PC-3 (cell line): Measurements from ENCODE around the gene C1QTNF4. TPM values are rescaled to one million over a fixed set of nuclear protein-coding genes. Genes with fewer than 3 reads are reported as not detected.
A peak's percentile ranks its signal among the peaks of the same experiment; 100 is the strongest.
"Not testable (repeated sequence)": the region's sequence is repeated elsewhere in the genome, so short reads cannot be mapped to it uniquely, and the experiment has no call there.

Experiments used
- ATAC-seq: fragments of 200-7000 bp; cut with Tn5 transposase; 2 replicates; pipeline ENCODE4 v1.9.1; 2020; ENCODE audit warnings: mild to moderate bottlenecking, moderate library complexity
- BruUV-seq: library from RNA; stranded (reverse); fragments of 400-500 nt; replicated peaks from 2 replicates; lab custom pipeline; 2021; lab: Mats Ljungman, UMichigan
- CTCF ChIA-PET: fragments of 300-600 bp; sonication (Branson Sonifier 250); formaldehyde crosslinking; loops from one replicate; lab custom pipeline; 2022; ENCODE audit warnings: antibody characterized with exemption; lab: Charles Lee
- POLR2A ChIA-PET: fragments of 300-600 bp; sonication (Branson Sonifier 250); formaldehyde crosslinking; loops from one replicate; lab custom pipeline; 2022; ENCODE audit warnings: antibody characterized with exemption; ENCODE audit not compliant: unreplicated experiment; lab: Charles Lee
- DNase-seq: peaks from one replicate; pipeline ENCODE4 v3.0.0-alpha.2; 2015
- H2AFZ ChIP-seq: fragments of 300-600 bp; sonication (generic); 2 replicates; pipeline ENCODE4 v1.6.0; 2016; ENCODE audit warnings: antibody characterized with exemption, low read length
- H3F3A ChIP-seq: fragments of 300-600 bp; sonication (generic); one replicate; pipeline ENCODE4 v1.6.0; 2017; ENCODE audit warnings: antibody characterized with exemption, low read length, control low read depth, mild to moderate bottlenecking; ENCODE audit not compliant: unreplicated experiment
- H3K27ac ChIP-seq: fragments of 300-600 bp; sonication (generic); 2 replicates; pipeline ENCODE4 v1.5.1; 2016; ENCODE audit warnings: mild to moderate bottlenecking, low read length
- H3K27me3 ChIP-seq: fragments of 300-600 bp; sonication (generic); 2 replicates; pipeline ENCODE4 v1.6.1; 2016; ENCODE audit warnings: low read length, mixed read lengths
- H3K36me3 ChIP-seq: fragments of 300-600 bp; sonication (generic); 2 replicates; pipeline ENCODE4 v1.6.1; 2016; ENCODE audit warnings: low read depth, mixed run types, low read length, mixed read lengths
- H3K4me1 ChIP-seq: fragments of 300-600 bp; sonication (generic); 2 replicates; pipeline ENCODE4 v1.5.1; 2016; ENCODE audit warnings: low read length; ENCODE audit not compliant: insufficient read depth
- H3K4me2 ChIP-seq: fragments of 300-600 bp; sonication (generic); 2 replicates; pipeline ENCODE4 v1.6.0; 2016; ENCODE audit warnings: low read length
- H3K4me3 ChIP-seq: fragments of 300-600 bp; sonication (generic); 2 replicates; pipeline ENCODE4 v1.5.1; 2016; ENCODE audit warnings: mild to moderate bottlenecking, low read length, mixed read lengths
- H3K79me2 ChIP-seq: fragments of 300-600 bp; sonication (generic); 2 replicates; pipeline ENCODE4 v1.6.1; 2017; ENCODE audit warnings: low read length, mixed read lengths
- H3K9ac ChIP-seq: fragments of 300-600 bp; sonication (generic); 2 replicates; pipeline ENCODE4 v1.6.0; 2016; ENCODE audit warnings: mild to moderate bottlenecking, low read length
- H3K9me2 ChIP-seq: fragments of 300-600 bp; sonication (generic); replicated peaks from 2 replicates; pipeline ENCODE4 v1.6.1; 2016; ENCODE audit warnings: mixed run types, low read length, mixed read lengths
- H3K9me3 ChIP-seq: fragments of 300-600 bp; sonication (generic); 2 replicates; pipeline ENCODE4 v1.6.1; 2016; ENCODE audit warnings: low read length, mixed read lengths
- H4K20me1 ChIP-seq: fragments of 300-600 bp; sonication (generic); 2 replicates; pipeline ENCODE4 v1.6.1; 2016; ENCODE audit warnings: low read length, mixed read lengths
- CTCF ChIP-seq: fragments of 300-600 bp; sonication (generic); conservative IDR thresholded peaks from 2 replicates; pipeline ENCODE4 v1.5.1; 2017; ENCODE audit warnings: antibody characterized with exemption, low read depth, mild to moderate bottlenecking, low read length
- EZH2 ChIP-seq: fragments of 300-600 bp; sonication (generic); IDR thresholded peaks from one replicate; pipeline ENCODE4 v1.6.1; 2017; ENCODE audit warnings: antibody characterized with exemption, mild to moderate bottlenecking, low read length; ENCODE audit not compliant: unreplicated experiment
- EZH2phosphoT487 ChIP-seq: fragments of 300-600 bp; sonication (generic); IDR thresholded peaks from 2 replicates; pipeline ENCODE4 v1.6.1; 2018; ENCODE audit warnings: mild to moderate bottlenecking, antibody characterized with exemption, low read length, borderline replicate concordance
- intact Hi-C: fragments of 100-400 bp; cut with micrococcal nuclease; formaldehyde crosslinking; loops from 2 replicates; pipeline ENCODE4 v1.9.0; 2023
- total RNA-seq: library from RNA; depleted of rRNA; stranded (reverse); fragments of >200 nt; gene quantifications from 2 replicates; pipeline ENCODE4 v1.2.3, GENCODE V29; 2014

Gene C1QTNF4
- total RNA-seq, 1 experiment from 2014 or later: not detected

DNA sequence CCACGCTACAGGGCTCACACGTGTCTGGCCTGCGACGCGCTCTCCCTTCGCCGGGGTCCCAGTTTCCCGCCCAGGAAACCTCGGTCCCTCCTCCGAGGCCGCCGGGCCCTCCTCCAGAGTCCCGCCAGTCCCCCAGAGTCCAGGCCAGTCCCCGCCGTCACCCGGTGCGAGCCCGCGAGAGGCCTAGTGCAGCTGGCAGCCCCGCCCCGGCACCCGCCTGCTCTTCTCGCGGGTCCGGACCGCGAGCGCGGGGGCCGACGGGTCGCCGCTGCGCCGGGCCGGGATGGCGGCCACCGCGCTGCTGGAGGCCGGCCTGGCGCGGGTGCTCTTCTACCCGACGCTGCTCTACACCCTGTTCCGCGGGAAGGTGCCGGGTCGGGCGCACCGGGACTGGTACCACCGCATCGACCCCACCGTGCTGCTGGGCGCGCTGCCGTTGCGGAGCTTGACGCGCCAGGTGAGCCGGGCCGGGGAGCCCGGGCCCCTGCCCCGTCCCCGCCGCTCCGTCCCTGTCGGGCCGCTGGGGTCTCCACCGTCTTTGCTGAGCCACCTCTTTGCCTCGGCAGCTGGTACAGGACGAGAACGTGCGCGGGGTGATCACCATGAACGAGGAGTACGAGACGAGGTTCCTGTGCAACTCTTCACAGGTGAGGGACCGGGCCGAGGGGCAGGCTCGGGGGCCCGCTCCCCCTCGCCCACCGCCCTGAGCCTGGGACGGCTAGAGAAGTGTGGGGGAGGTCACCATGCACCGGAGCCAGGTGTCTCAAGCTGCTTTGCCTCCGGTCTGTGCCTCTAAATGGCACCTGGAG lies 28.7 kb downstream of the C1QTNF4 start, which contains the start of gene PTPMT1:
PTPMT1 (plus strand) TSS at position 260 of the 809 bp plus-strand sequence; CDS start at position 284, 24 bp downstream.
- Histone ChIP-seq H3K4me2 (peak within 1 kb of the TSS; percentile 94), H3K9me3 (no peaks in the 10 kb centered on the region), H3F3A (no peaks in the 10 kb centered on the region), H3K9ac (peak within 1 kb of the TSS; percentile 98), H3K79me2 (peaks cover 57% of the 10 kb centered on the region), H3K36me3 (peaks cover 3% of the 10 kb centered on the region; the same call in 1 of the 2 replicates), H3K4me1 (peaks cover 11% of the 10 kb centered on the region), H4K20me1 (no peaks in the 10 kb centered on the region), H3K27me3 (no peaks in the 10 kb centered on the region), H3K4me3 (peak within 1 kb of the TSS; percentile 97), H2AFZ (peak within 1 kb of the TSS; percentile 94), H3K9me2 (no peaks in the 10 kb centered on the region), H3K27ac (peak within 1 kb of the TSS; percentile 48)
- POLR2A ChIA-PET: no interaction called here
- intact Hi-C loops: no loop called here
- DNase-seq (peak; percentile 72), ATAC-seq (peak; percentile 91)
- TF ChIP-seq EZH2 (no peak), CTCF (no peak), EZH2phosphoT487 (no peak)
- CTCF ChIA-PET: no interaction called here
- BruUV-seq: no TSS peak

DNA sequence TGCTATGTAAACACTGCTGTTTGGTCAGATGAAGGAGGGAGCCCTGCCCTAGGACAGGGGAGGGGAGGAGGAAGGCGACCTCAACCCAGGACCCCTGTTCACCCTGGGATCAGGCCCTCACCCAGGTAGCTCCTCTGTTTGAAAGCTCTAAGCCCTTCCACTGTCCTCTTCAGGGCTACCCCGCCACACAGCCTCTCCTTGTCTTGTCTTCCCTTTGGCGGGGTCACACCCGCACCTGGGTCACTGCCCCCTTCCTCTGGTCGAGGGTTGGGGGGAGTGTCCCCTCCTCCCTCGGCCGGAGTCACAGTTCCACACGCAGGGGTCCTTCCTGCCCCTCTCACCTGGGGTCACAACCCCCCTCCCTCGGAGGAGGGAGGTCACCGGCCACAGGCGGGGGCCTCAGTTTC lies 29.3 kb downstream of the C1QTNF4 start:
- Histone ChIP-seq H3K4me1 (peaks cover 11% of the 10 kb centered on the region), H3K9me3 (no peaks in the 10 kb centered on the region), H3K79me2 (peaks cover 51% of the 10 kb centered on the region), H3K9ac (peak overlapping the region; percentile 98), H3K27me3 (no peaks in the 10 kb centered on the region), H3K4me2 (peak overlapping the region; percentile 94), H3F3A (no peaks in the 10 kb centered on the region), H2AFZ (peak overlapping the region; percentile 94), H3K27ac (peak overlapping the region; percentile 48), H3K9me2 (no peaks in the 10 kb centered on the region), H3K36me3 (no peaks in the 10 kb centered on the region; the same call in 1 of the 2 replicates), H3K4me3 (peak overlapping the region; percentile 97), H4K20me1 (no peaks in the 10 kb centered on the region)
- TF ChIP-seq EZH2: no peak
- no peak for TF ChIP-seq CTCF
- no peak for TF ChIP-seq EZH2phosphoT487
- no peak for DNase-seq
- BruUV-seq: TSS peak; percentile 74
- no peak; the same call in none of the 2 replicates for ATAC-seq
- intact Hi-C loops: no loop called here
- ChIA-PET CTCF (no interaction called here), POLR2A (interaction anchor here (0.5 kb wide), 1 partner anchor 40 kb away, joined by 5 read pairs; no protein-coding TSS in a partner anchor)

DNA sequence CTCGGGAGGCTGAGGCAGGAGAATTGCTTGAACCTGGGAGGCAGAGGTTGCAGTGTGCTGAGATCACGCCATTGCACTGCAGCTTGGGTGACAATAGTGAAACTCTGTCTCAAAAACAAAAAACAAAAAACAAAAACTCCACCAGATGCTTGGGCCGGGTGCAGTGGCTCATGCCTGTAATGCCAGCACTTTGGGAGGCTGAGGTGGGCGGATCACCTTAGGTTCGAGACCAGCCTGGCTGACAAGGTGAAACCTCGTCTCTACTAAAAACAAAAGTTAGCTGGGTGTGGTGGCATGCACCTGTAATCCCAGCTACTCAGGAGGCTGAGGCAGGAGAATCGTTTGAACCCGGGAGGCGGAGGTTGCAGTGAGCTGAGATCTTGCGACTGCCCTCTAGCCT lies 29.8 kb downstream of the C1QTNF4 start:
- H3K27me3 ChIP-seq, H3K9me3 ChIP-seq, H3K4me3 ChIP-seq, H3K9me2 ChIP-seq, H3K27ac ChIP-seq, H4K20me1 ChIP-seq, intact Hi-C loops, H2AFZ ChIP-seq, CTCF ChIA-PET, H3F3A ChIP-seq, H3K9ac ChIP-seq, H3K36me3 ChIP-seq, BruUV-seq, ATAC-seq, DNase-seq: not testable (repeated sequence)
- Histone ChIP-seq H3K4me1 (peaks cover 11% of the 10 kb centered on the region), H3K4me2 (peak overlapping the region; percentile 94; the same call in 1 of the 2 replicates), H3K79me2 (peaks cover 45% of the 10 kb centered on the region)
- POLR2A ChIA-PET: interaction anchor here (0.5 kb wide), 1 partner anchor 40 kb away, joined by 5 read pairs; no protein-coding TSS in a partner anchor

DNA sequence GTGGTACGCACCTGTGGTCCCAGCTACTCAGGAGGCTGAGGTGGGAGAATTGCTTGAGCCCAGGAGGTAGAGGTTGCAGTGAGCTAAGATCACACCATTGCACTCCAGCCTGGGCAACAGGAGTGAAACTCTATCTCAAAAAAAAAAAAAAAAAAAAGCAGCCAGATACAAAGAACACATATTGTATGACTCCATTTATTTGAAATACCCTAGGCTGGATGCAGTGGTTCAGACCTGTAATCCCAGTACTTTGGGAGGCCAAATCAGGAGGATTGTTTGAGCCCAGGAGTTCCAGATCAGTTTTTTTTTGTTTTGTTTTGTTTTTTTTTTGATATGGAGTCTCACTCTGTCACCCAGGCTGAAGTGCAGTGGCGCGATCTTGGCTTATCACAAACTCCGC lies 31.8 kb downstream of the C1QTNF4 start:
- intact Hi-C loops, DNase-seq, H3K9me2 ChIP-seq, CTCF ChIA-PET, H3K4me2 ChIP-seq, H3F3A ChIP-seq, POLR2A ChIA-PET, BruUV-seq, H4K20me1 ChIP-seq, H3K9ac ChIP-seq, H3K36me3 ChIP-seq, H2AFZ ChIP-seq, H3K4me3 ChIP-seq, ATAC-seq, H3K27me3 ChIP-seq, H3K9me3 ChIP-seq, H3K27ac ChIP-seq: not testable (repeated sequence)
- Histone ChIP-seq H3K79me2 (peaks cover 26% of the 10 kb centered on the region), H3K4me1 (peaks cover 11% of the 10 kb centered on the region)
